Karpas-422 (cell line): Measurements from ENCODE around the gene RNF17. TPM values are rescaled to one million over a fixed set of nuclear protein-coding genes. Genes with fewer than 3 reads are reported as not detected.

Experiments
- DNase-seq: peaks from one replicate; pipeline ENCODE4 v3.0.0-alpha.2; 2015
- H2AFZ ChIP-seq: fragments of 200-600 bp; sonication (generic); 2 replicates; pipeline ENCODE4 v1.6.1; 2014; ENCODE audit warnings: antibody characterized with exemption, low read length, mixed read lengths
- H3K27ac ChIP-seq: fragments of 200-600 bp; sonication (generic); 2 replicates; pipeline ENCODE4 v1.5.1; 2014; ENCODE audit warnings: mild to moderate bottlenecking, low read length, moderate library complexity
- H3K27me3 ChIP-seq: fragments of 200-600 bp; sonication (generic); 2 replicates; pipeline ENCODE4 v1.6.1; 2014; ENCODE audit warnings: low read length, mixed read lengths
- H3K36me3 ChIP-seq: fragments of 200-600 bp; sonication (generic); 2 replicates; pipeline ENCODE4 v1.6.1; 2014; ENCODE audit warnings: low read length, mixed read lengths; ENCODE audit not compliant: insufficient read depth
- H3K4me1 ChIP-seq: fragments of 200-600 bp; sonication (generic); 2 replicates; pipeline ENCODE4 v1.6.1; 2014; ENCODE audit warnings: mild to moderate bottlenecking, low read length, mixed read lengths
- H3K4me2 ChIP-seq: fragments of 200-600 bp; sonication (generic); 2 replicates; pipeline ENCODE4 v1.6.1; 2014; ENCODE audit warnings: low read length, low read depth, mild to moderate bottlenecking; ENCODE audit not compliant: poor library complexity, severe bottlenecking
- H3K4me3 ChIP-seq: fragments of 200-600 bp; sonication (generic); 2 replicates; pipeline ENCODE4 v1.5.1; 2014; ENCODE audit warnings: mild to moderate bottlenecking, antibody characterized with exemption, low read length, mixed read lengths
- H3K79me2 ChIP-seq: fragments of 200-600 bp; sonication (generic); 2 replicates; pipeline ENCODE4 v1.6.1; 2014; ENCODE audit warnings: mild to moderate bottlenecking, low read length, mixed read lengths
- H3K9ac ChIP-seq: fragments of 200-600 bp; sonication (generic); 2 replicates; pipeline ENCODE4 v1.6.0; 2014; ENCODE audit warnings: low read length
- H3K9me2 ChIP-seq: fragments of 200-600 bp; sonication (generic), shearing (Covaris generic); replicated peaks from 2 replicates; pipeline ENCODE4 v1.6.0; 2014; ENCODE audit warnings: mild to moderate bottlenecking, low read length, moderate library complexity; ENCODE audit not compliant: insufficient read depth
- H3K9me3 ChIP-seq: fragments of 300-700, 200-600 bp; sonication (generic); 2 replicates; pipeline ENCODE4 v1.6.1; 2014; ENCODE audit warnings: low read length, mixed read lengths
- H4K20me1 ChIP-seq: fragments of 200-600 bp; sonication (generic); 2 replicates; pipeline ENCODE4 v1.6.1; 2014; ENCODE audit warnings: mild to moderate bottlenecking, antibody characterized with exemption, low read length, low read depth; ENCODE audit not compliant: insufficient read depth
- total RNA-seq: library from RNA; depleted of rRNA; stranded (reverse); fragments of >200 nt; shearing (Covaris generic); gene quantifications from 2 replicates; pipeline ENCODE4 v1.2.3, GENCODE V29; 2014; ENCODE audit warnings: low replicate concordance

Gene RNF17
- total RNA-seq, 1 experiment from 2014 or later, result not detected

- Histone ChIP-seq H2AFZ (no peak overlapping the region), H3K9me3 (no peaks in the 10 kb centered on the region), H3K9me2 (no peaks in the 10 kb centered on the region), H3K9ac (no peak overlapping the region), H3K79me2 (no peaks in the 10 kb centered on the region), H3K4me1 (no peaks in the 10 kb centered on the region), H3K27ac (no peak overlapping the region), H3K36me3 (no peaks in the 10 kb centered on the region), H4K20me1 (no peaks in the 10 kb centered on the region), H3K27me3 (no peaks in the 10 kb centered on the region), H3K4me3 (no peak overlapping the region), H3K4me2 (no peak overlapping the region)
- no peak for DNase-seq
These were observed 16.5 kb upstream of the RNF17 start for GRCh38 chr13:24747248-24748060.

DNA sequence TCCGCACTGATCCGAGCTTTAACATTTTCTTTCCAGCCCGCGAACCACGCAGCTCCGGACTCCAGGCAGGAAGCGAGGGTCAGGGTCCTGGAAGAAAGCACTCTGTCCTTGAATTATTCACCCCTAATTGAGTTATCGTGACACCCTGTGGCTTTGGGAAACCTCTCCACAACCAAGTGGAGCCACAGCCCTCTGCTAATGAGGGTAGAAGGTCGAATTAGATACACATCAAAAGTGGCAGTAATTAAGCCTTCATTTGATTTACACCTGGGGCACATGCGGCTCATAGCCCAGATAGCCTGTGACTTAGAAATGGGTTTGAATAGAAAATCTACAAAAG, 15.9 kb upstream of the RNF17 start:
- no peak overlapping the region for H3K9ac ChIP-seq
- DNase-seq, result no peak
- no peaks in the 10 kb centered on the region for H3K79me2 ChIP-seq
- H3K9me3 ChIP-seq, result no peaks in the 10 kb centered on the region
- no peak overlapping the region for H3K4me2 ChIP-seq
- no peaks in the 10 kb centered on the region for H3K9me2 ChIP-seq
- no peaks in the 10 kb centered on the region for H3K4me1 ChIP-seq
- no peaks in the 10 kb centered on the region for H3K27me3 ChIP-seq
- H3K27ac ChIP-seq, result no peak overlapping the region
- no peak overlapping the region for H2AFZ ChIP-seq
- no peaks in the 10 kb centered on the region for H4K20me1 ChIP-seq
- H3K4me3 ChIP-seq, result no peak overlapping the region
- no peaks in the 10 kb centered on the region for H3K36me3 ChIP-seq

DNA sequence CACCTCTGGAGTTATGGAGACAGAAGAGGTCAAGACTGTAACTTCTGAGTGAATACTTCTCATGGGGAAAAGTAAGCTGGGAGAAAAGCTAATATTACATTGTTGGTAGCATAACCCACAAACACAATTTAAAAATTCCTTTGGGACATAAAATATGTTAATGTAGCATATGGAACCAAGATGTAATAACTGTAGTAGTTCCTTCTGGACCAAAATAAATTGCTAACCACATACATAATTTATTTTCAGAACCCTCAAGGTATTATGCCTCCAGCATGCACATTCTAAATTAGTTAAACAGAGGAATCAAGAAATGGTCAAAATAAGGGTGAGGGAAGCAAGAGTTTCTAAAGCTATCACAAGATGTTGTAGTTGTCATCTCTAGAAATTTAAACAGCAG, 4.8 kb upstream of the RNF17 start:
- H3K79me2 ChIP-seq, result no peaks in the 10 kb centered on the region
- H3K4me3 ChIP-seq, result no peak overlapping the region
- H3K4me1 ChIP-seq, result no peaks in the 10 kb centered on the region
- DNase-seq, result no peak
- H3K4me2 ChIP-seq, result no peak overlapping the region
- no peaks in the 10 kb centered on the region for H3K36me3 ChIP-seq
- H3K27me3 ChIP-seq, result no peaks in the 10 kb centered on the region
- no peak overlapping the region for H2AFZ ChIP-seq
- H3K9me3 ChIP-seq, result no peaks in the 10 kb centered on the region
- no peaks in the 10 kb centered on the region for H4K20me1 ChIP-seq
- H3K9ac ChIP-seq, result no peak overlapping the region
- no peaks in the 10 kb centered on the region for H3K9me2 ChIP-seq
- H3K27ac ChIP-seq, result no peak overlapping the region

DNA sequence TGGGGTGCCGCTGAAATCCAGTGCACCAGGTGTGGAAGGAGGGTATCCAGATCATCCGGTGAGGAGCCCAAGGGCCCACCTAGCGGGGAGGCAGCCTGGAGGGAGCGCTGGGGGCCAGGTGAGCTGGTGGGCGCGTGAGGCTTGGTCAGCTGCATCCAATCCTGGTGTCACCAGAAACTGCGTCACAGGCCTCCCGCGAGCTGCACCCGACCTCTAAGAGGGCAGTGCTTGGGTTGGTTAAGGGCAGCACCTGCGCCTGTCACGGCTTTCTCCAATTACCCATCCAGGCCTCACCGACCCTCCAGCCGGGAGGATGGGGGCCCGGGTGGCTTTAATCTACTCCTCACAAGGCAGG, 284 bp downstream of the RNF17 start:
- no peak for DNase-seq
- H4K20me1 ChIP-seq, result no peaks in the 10 kb centered on the region
- no peak overlapping the region for H2AFZ ChIP-seq
- no peak overlapping the region for H3K4me3 ChIP-seq
- no peaks in the 10 kb centered on the region for H3K4me1 ChIP-seq
- no peaks in the 10 kb centered on the region for H3K36me3 ChIP-seq
- no peaks in the 10 kb centered on the region for H3K79me2 ChIP-seq
- H3K27me3 ChIP-seq, result no peaks in the 10 kb centered on the region
- no peaks in the 10 kb centered on the region for H3K9me3 ChIP-seq
- no peak overlapping the region for H3K4me2 ChIP-seq
- H3K27ac ChIP-seq, result no peak overlapping the region
- H3K9me2 ChIP-seq, result no peaks in the 10 kb centered on the region
- H3K9ac ChIP-seq, result no peak overlapping the region

DNA sequence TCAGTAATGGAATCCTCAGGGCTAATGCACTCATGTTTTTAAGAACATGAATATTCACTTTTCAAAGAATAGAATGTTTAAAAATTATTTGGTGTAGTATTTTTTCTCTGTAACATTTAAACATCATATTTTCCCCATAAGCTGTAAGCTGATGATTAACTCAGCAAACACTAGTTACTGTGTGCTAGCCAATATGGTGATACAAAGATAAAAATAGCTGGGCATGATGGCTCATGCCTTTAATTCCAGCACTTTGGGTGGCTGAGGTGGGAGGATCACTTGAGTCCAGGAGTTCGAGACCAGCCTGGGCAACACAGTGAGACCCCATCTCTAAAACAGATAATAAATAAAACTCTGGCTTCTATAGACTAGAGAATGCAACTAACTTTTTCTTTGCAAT, 13.2 kb downstream of the RNF17 start:
- Histone ChIP-seq H3K9me2 (no peaks in the 10 kb centered on the region), H3K4me3 (no peak overlapping the region), H3K9me3 (no peaks in the 10 kb centered on the region), H3K27me3 (no peaks in the 10 kb centered on the region), H3K27ac (no peak overlapping the region), H3K79me2 (no peaks in the 10 kb centered on the region), H3K9ac (no peak overlapping the region), H2AFZ (no peak overlapping the region), H3K4me2 (no peak overlapping the region), H4K20me1 (no peaks in the 10 kb centered on the region), H3K4me1 (no peaks in the 10 kb centered on the region), H3K36me3 (no peaks in the 10 kb centered on the region)
- DNase-seq, result no peak

GRCh38 chr13:24784319-24784718, 20.4 kb downstream of the RNF17 start:
- no peaks in the 10 kb centered on the region for H3K79me2 ChIP-seq
- no peak overlapping the region for H3K4me2 ChIP-seq
- no peak for DNase-seq
- H4K20me1 ChIP-seq, result no peaks in the 10 kb centered on the region
- no peaks in the 10 kb centered on the region for H3K36me3 ChIP-seq
- H3K27me3 ChIP-seq, result no peaks in the 10 kb centered on the region
- no peak overlapping the region for H3K9ac ChIP-seq
- H2AFZ ChIP-seq, result no peak overlapping the region
- no peaks in the 10 kb centered on the region for H3K9me2 ChIP-seq
- H3K4me1 ChIP-seq, result no peaks in the 10 kb centered on the region
- H3K27ac ChIP-seq, result no peak overlapping the region
- H3K4me3 ChIP-seq, result no peak overlapping the region
- no peaks in the 10 kb centered on the region for H3K9me3 ChIP-seq

- no peaks in the 10 kb centered on the region for H3K27me3 ChIP-seq
- no peak overlapping the region for H3K4me2 ChIP-seq
- no peak overlapping the region for H3K9ac ChIP-seq
- no peak overlapping the region for H2AFZ ChIP-seq
- H3K4me3 ChIP-seq, result no peak overlapping the region
- H3K9me2 ChIP-seq, result no peaks in the 10 kb centered on the region
- H3K27ac ChIP-seq, result no peak overlapping the region
- no peaks in the 10 kb centered on the region for H3K79me2 ChIP-seq
- no peaks in the 10 kb centered on the region for H4K20me1 ChIP-seq
- no peaks in the 10 kb centered on the region for H3K9me3 ChIP-seq
- no peaks in the 10 kb centered on the region for H3K36me3 ChIP-seq
- DNase-seq, result no peak
- H3K4me1 ChIP-seq, result no peaks in the 10 kb centered on the region
These were observed 24.6 kb downstream of the RNF17 start for GRCh38 chr13:24788538-24788937.

DNA sequence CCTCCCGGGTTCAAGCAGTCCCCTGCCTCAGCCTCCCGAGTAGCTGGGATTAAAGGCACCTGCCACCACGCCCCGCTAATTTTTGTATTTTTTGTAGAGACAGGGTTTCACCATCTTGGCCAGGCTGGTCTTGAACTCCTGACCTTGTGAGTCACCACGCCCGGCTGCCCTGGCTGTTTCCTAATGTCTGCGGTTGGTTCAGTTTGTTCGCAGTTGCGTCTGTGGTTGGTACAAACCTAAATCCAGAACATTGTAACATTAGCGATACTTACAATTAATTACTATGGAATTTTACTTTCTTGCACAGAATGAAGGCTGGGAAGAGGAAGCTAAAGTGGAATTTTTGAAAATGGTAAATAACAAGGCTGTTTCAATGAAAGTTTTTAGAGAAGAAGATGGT, 38.1 kb downstream of the RNF17 start:
- Histone ChIP-seq H3K4me2 (no peak overlapping the region), H3K9me2 (no peaks in the 10 kb centered on the region), H3K4me3 (no peak overlapping the region), H2AFZ (no peak overlapping the region), H3K9me3 (no peaks in the 10 kb centered on the region), H3K4me1 (no peaks in the 10 kb centered on the region), H3K27ac (no peak overlapping the region), H3K79me2 (no peaks in the 10 kb centered on the region), H3K27me3 (0 out of 2 replicates have a peak, but pooled peaks cover 1% of the 10 kb centered on the region), H4K20me1 (no peaks in the 10 kb centered on the region), H3K36me3 (no peaks in the 10 kb centered on the region), H3K9ac (no peak overlapping the region)
- no peak for DNase-seq
